KMS-11 (cell line): ENCODE data around the gene B4GALT2.

Source experiments
- H2AFZ ChIP-seq: fragments of 200-600 bp; sonication (generic); 2 replicates; pipeline ENCODE4 v1.6.1; 2016; ENCODE audit warnings: antibody characterized with exemption, mixed run types, low read depth
- H3K27ac ChIP-seq: fragments of 200-600 bp; sonication (generic); 2 replicates; pipeline ENCODE4 v1.6.1; 2016; ENCODE audit warnings: mild to moderate bottlenecking, mixed run types
- H3K27me3 ChIP-seq: fragments of 200-600 bp; sonication (generic); 2 replicates; pipeline ENCODE4 v1.6.1; 2017; ENCODE audit warnings: mild to moderate bottlenecking, low read depth, mixed run types, moderate library complexity; ENCODE audit not compliant: insufficient read depth
- H3K36me3 ChIP-seq: fragments of 200-600 bp; sonication (generic); 2 replicates; pipeline ENCODE4 v1.6.1; 2017; ENCODE audit warnings: mild to moderate bottlenecking, mixed run types; ENCODE audit not compliant: insufficient read depth
- H3K4me1 ChIP-seq: fragments of 200-600 bp; sonication (generic); 2 replicates; pipeline ENCODE4 v1.6.1; 2016; ENCODE audit warnings: mild to moderate bottlenecking, low read depth, mixed run types; ENCODE audit not compliant: poor library complexity, severe bottlenecking
- H3K4me2 ChIP-seq: fragments of 200-600 bp; sonication (generic); 2 replicates; pipeline ENCODE4 v1.7.0; 2016; ENCODE audit warnings: mild to moderate bottlenecking, mixed run types
- H3K4me3 ChIP-seq: fragments of 200-600 bp; sonication (generic); IDR thresholded peaks from 2 replicates; pipeline ENCODE4 v1.6.1; 2017; ENCODE audit warnings: low read depth, low read length, mixed read lengths; ENCODE audit not compliant: insufficient read depth
- H3K79me2 ChIP-seq: fragments of 200-600 bp; sonication (generic); 2 replicates; pipeline ENCODE4 v1.6.1; 2016; ENCODE audit warnings: low read depth, mixed run types; ENCODE audit not compliant: insufficient read depth
- H3K9ac ChIP-seq: fragments of 200-600 bp; sonication (generic); 2 replicates; pipeline ENCODE4 v1.6.1; 2016; ENCODE audit warnings: mild to moderate bottlenecking, mixed run types
- H4K20me1 ChIP-seq: fragments of 200-600 bp; sonication (generic); 2 replicates; pipeline ENCODE4 v1.6.1; 2016; ENCODE audit warnings: mild to moderate bottlenecking, mixed run types; ENCODE audit not compliant: insufficient read depth
- CTCF ChIP-seq: fragments of 200-600 bp; sonication (generic); conservative IDR thresholded peaks from 2 replicates; pipeline ENCODE4 v1.6.1; 2017; ENCODE audit warnings: low read depth, mild to moderate bottlenecking, antibody characterized with exemption, low read length, moderate library complexity, mixed read lengths

The B4GALT2 gene

GRCh38 chr1:44020464-44020863 lies 41.5 kb downstream of the B4GALT2 start:
- Histone ChIP-seq H3K9ac (no peak overlapping the region), H4K20me1 (no peaks in the 10 kb centered on the region), H3K4me1 (no peaks in the 10 kb centered on the region), H3K4me2 (no peak overlapping the region), H3K27me3 (no peaks in the 10 kb centered on the region), H3K27ac (no peak overlapping the region), H3K4me3 (no peak overlapping the region), H3K36me3 (no peaks in the 10 kb centered on the region), H2AFZ (no peak overlapping the region), H3K79me2 (no peaks in the 10 kb centered on the region)
- no peak for TF ChIP-seq CTCF

GRCh38 chr1:44021156-44021555 lies 42.1 kb downstream of the B4GALT2 start:
- Histone ChIP-seq H3K79me2 (no peaks in the 10 kb centered on the region), H3K4me3 (no peak overlapping the region), H3K4me1 (no peaks in the 10 kb centered on the region), H3K9ac (no peak overlapping the region), H3K4me2 (no peak overlapping the region), H2AFZ (no peak overlapping the region), H3K36me3 (no peaks in the 10 kb centered on the region), H4K20me1 (no peaks in the 10 kb centered on the region), H3K27ac (no peak overlapping the region), H3K27me3 (no peaks in the 10 kb centered on the region)
- TF ChIP-seq CTCF: no peak

GRCh38 chr1:44021581-44022321 lies 42.7 kb downstream of the B4GALT2 start:
- Histone ChIP-seq H3K9ac (no peak overlapping the region), H3K27ac (no peak overlapping the region), H4K20me1 (no peaks in the 10 kb centered on the region), H3K79me2 (no peaks in the 10 kb centered on the region), H3K4me1 (no peaks in the 10 kb centered on the region), H3K4me2 (no peak overlapping the region), H2AFZ (no peak overlapping the region), H3K27me3 (no peaks in the 10 kb centered on the region), H3K36me3 (no peaks in the 10 kb centered on the region), H3K4me3 (no peak overlapping the region)
- no peak for TF ChIP-seq CTCF

GRCh38 chr1:44024031-44024902 lies 45.3 kb downstream of the B4GALT2 start:
- H3K9ac ChIP-seq: no peak overlapping the region
- no peaks in the 10 kb centered on the region for H4K20me1 ChIP-seq
- no peaks in the 10 kb centered on the region for H3K79me2 ChIP-seq
- peaks cover 11% of the 10 kb centered on the region for H3K4me1 ChIP-seq
- H3K4me2 ChIP-seq: no peak overlapping the region
- H3K27me3 ChIP-seq: no peaks in the 10 kb centered on the region
- H3K4me3 ChIP-seq: no peak overlapping the region
- no peak overlapping the region for H2AFZ ChIP-seq
- no peak overlapping the region for H3K27ac ChIP-seq
- TF ChIP-seq CTCF: no peak
- no peaks in the 10 kb centered on the region for H3K36me3 ChIP-seq
